Peyer's patch (tissue), 4 donors: ENCODE data around the gene SLC16A12.

Experiments used
- CTCF ChIP-seq, 6 experiments: fragments of 450-650 bp in 4 of 6; fragments of 200-600 bp in 2 of 6; sonication (generic) in 1 of 6; IDR thresholded peaks; one replicate each; pipeline ENCODE4 v1.5.1; 2017 to 2019; ENCODE audit warnings: antibody characterized with exemption in 6 of 6, mild to moderate bottlenecking in 3 of 6, moderate library complexity in 1 of 6
- POLR2A ChIP-seq, 2 donors: fragments of 450-650 bp; IDR thresholded peaks; one replicate each; pipeline ENCODE4 v1.5.1; 2017; ENCODE audit warnings: antibody characterized with exemption in 2 of 2, mild to moderate bottlenecking in 2 of 2, moderate library complexity in 2 of 2

DNA sequence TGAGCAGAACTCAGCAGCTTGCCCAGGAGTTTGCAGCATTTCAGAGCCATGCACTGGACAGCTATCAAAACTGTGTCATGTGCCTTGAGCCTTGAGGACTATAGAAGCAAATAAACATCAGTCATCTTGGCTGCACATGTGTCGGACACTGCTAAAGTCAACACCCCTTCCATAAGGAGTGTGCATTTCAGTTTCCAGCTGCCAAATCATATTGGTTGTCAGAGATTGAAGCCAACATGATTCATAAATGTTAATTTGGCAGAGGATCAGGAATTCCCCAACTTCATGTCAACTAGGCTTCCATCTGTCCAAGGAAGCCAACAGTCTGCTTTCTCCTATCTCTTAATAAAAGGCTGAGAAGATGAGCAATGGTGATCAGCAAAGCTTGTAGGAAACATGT lies 32.8 kb downstream of the SLC16A12 start:
- TF ChIP-seq POLR2A (IDR thresholded peaks at IDR 0.05) (no peak), CTCF (IDR thresholded peaks at IDR 0.05) (no peak)
